GM12891 (cell line): Measurements from ENCODE around the gene TENM4.

Experiments used
- PAX5 ChIP-seq: IDR thresholded peaks from 2 replicates; pipeline ENCODE4 v1.6.1; 2011; ENCODE audit warnings: low read length, moderate library complexity, mild to moderate bottlenecking; ENCODE audit not compliant: insufficient read depth, severe bottlenecking
- POLR2A ChIP-seq: IDR thresholded peaks from 2 replicates; pipeline ENCODE4 v1.6.1; 2011; ENCODE audit warnings: low read depth, low read length, control low read depth
- POLR2AphosphoS5 ChIP-seq: IDR thresholded peaks from 2 replicates; pipeline ENCODE4 v1.6.1; 2011; ENCODE audit warnings: low read depth, low read length, control low read depth
- POU2F2 ChIP-seq: IDR thresholded peaks from 2 replicates; pipeline ENCODE4 v1.6.1; 2011; ENCODE audit warnings: low read depth, mild to moderate bottlenecking, control low read depth, low read length, moderate library complexity
- SPI1 ChIP-seq: IDR thresholded peaks from 2 replicates; pipeline ENCODE4 v1.6.1; 2011; ENCODE audit warnings: low read depth, low read length, control low read depth
- TAF1 ChIP-seq: IDR thresholded peaks from 2 replicates; pipeline ENCODE4 v1.6.1; 2011; ENCODE audit warnings: low read depth, low read length, control low read depth

DNA sequence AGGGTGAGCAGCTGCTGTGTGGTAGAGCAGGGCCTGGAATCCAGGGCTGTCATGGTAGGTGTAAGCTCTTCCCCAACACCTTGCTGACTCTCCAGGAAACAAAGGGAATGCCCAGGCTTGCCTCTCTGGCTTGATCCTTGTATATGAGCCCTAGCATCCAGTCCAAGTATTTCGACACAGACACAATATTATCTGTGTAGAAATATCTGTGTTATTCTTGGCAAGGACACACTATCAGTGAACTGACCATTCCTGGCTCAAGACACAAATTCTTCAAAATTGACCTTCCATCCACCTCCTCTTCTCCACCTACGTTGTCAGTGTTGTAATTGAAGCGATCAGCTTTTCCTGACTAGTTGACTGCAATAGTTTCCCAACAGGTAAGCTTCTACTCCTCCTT lies 554.2 kb downstream of the TENM4 start:
- TF ChIP-seq POLR2A = no peak
- TF ChIP-seq POLR2AphosphoS5 = no peak
- no peak for TF ChIP-seq TAF1
- no peak for TF ChIP-seq PAX5
- no peak for TF ChIP-seq SPI1
- no peak for TF ChIP-seq POU2F2
